ENCODE data around the gene NSG1.

DNA sequence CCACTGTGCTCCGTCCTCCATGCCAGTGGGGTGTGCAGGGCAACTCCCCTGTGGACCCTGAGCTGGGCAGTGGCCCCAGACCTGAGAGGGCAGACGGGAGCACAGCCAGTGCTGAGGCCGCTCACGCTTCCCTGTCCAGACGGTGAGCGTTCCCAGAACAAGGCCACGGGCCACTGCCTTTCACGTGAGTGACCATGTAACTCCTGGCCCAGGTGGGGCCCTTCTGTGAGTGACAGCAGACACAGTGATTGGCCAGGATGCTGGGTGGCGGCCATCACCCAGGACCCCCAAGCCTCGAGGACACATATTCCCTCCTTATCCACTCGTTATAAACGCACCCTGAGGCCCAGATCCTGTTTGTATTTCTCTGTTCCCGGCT is 10.5 kb downstream of the NSG1 start:
- TF ChIP-seq, protein P1, sequence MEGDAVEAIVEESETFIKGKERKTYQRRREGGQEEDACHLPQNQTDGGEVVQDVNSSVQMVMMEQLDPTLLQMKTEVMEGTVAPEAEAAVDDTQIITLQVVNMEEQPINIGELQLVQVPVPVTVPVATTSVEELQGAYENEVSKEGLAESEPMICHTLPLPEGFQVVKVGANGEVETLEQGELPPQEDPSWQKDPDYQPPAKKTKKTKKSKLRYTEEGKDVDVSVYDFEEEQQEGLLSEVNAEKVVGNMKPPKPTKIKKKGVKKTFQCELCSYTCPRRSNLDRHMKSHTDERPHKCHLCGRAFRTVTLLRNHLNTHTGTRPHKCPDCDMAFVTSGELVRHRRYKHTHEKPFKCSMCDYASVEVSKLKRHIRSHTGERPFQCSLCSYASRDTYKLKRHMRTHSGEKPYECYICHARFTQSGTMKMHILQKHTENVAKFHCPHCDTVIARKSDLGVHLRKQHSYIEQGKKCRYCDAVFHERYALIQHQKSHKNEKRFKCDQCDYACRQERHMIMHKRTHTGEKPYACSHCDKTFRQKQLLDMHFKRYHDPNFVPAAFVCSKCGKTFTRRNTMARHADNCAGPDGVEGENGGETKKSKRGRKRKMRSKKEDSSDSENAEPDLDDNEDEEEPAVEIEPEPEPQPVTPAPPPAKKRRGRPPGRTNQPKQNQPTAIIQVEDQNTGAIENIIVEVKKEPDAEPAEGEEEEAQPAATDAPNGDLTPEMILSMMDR (IDR thresholded peaks at IDR 0.05), result no peak
- TF ChIP-seq POLR2A (IDR thresholded peaks at IDR 0.05) (no peak), POLR2AphosphoS5 (IDR thresholded peaks at IDR 0.05) (no peak)
